ENCODE measurements around the gene HEXIM2. TPM values are rescaled to one million over a fixed set of nuclear protein-coding genes. Genes with fewer than 3 reads are reported as not detected.

HEXIM2 gene
- polyA plus RNA-seq, 1 donor (not counting 4 experiments of a cell fraction or from before 2014, with no cell fraction given): 2.3 TPM

- Histone ChIP-seq H3K79me2 (ENCODE audit: control insufficient read depth, insufficient read depth, low read length) (peaks cover 39% of the 10 kb centered on the region), H3K36me3 (ENCODE audit: control insufficient read depth in 2 of 2, extremely low read depth in 1 of 2, insufficient read depth in 2 of 2, low read length in 2 of 2) (peaks cover 7 to 15% of the 10 kb centered on the region in 2 experiments), H3K9me1 (ENCODE audit: control insufficient read depth, extremely low read depth, insufficient read depth, low read length) (no peaks in the 10 kb centered on the region), H3K4me1 (ENCODE audit: control insufficient read depth, extremely low read depth, insufficient read depth, low read length) (peaks cover 27% of the 10 kb centered on the region), H2AFZ (ENCODE audit: control insufficient read depth, low read length) (no peak overlapping the region), H3K4me3 (ENCODE audit: control insufficient read depth in 2 of 3, extremely low read depth in 1 of 3, insufficient read depth in 2 of 3, low read depth in 1 of 3, low read length in 3 of 3) (no peak overlapping the region), H3K4me2 (ENCODE audit: control insufficient read depth, extremely low read depth, insufficient read depth, low read depth, low read length) (no peak overlapping the region), H3K27me3 (ENCODE audit: control insufficient read depth, extremely low read depth, insufficient read depth, low read length) (no peaks in the 10 kb centered on the region), H4K20me1 (ENCODE audit: control insufficient read depth, extremely low read depth, insufficient read depth, low read length) (no peaks in the 10 kb centered on the region), H3K27ac (ENCODE audit: control insufficient read depth, insufficient read depth, low read length) (no peak overlapping the region), H3K9ac (ENCODE audit: control insufficient read depth, extremely low read depth, insufficient read depth, low read length) (no peak overlapping the region), H3K9me3 (ENCODE audit: control insufficient read depth, low read depth, low read length) (no peaks in the 10 kb centered on the region)
- dilution Hi-C loops (cut with MboI; ENCODE audit: extremely low pct_ligation_motif_present, low sequenced_read_pairs): no loop called here
- FAIRE-seq: no peak
- TF ChIP-seq CTCF (optimal IDR thresholded peaks at IDR 0.05 in 1 of 3, IDR thresholded peaks at IDR 0.05 in 1 of 3, conservative IDR thresholded peaks at IDR 0.05 in 1 of 3; ENCODE audit: extremely low read depth in 1 of 3, insufficient read depth in 2 of 3, low read length in 3 of 3) (no peak), EZH2 (IDR thresholded peaks at IDR 0.05; ENCODE audit: low read length) (no peak)
- DNase-seq (ENCODE audit: low read depth, low spot score): no peak
Observed at GRCh38 chr17:45121055-45121454, 40.6 kb upstream of the HEXIM2 start.

- H3K79me2 ChIP-seq (ENCODE audit: control insufficient read depth, insufficient read depth, low read length): peaks cover 46% of the 10 kb centered on the region
- TF ChIP-seq EZH2 (IDR thresholded peaks at IDR 0.05; ENCODE audit: low read length): no peak
- no peak for TF ChIP-seq CTCF (optimal IDR thresholded peaks at IDR 0.05 in 1 of 3, IDR thresholded peaks at IDR 0.05 in 1 of 3, conservative IDR thresholded peaks at IDR 0.05 in 1 of 3; ENCODE audit: extremely low read depth in 1 of 3, insufficient read depth in 2 of 3, low read length in 3 of 3)
- peaks cover 42% of the 10 kb centered on the region for H3K4me1 ChIP-seq (ENCODE audit: control insufficient read depth, extremely low read depth, insufficient read depth, low read length)
- H3K4me3 ChIP-seq (ENCODE audit: control insufficient read depth in 2 of 3, extremely low read depth in 1 of 3, insufficient read depth in 2 of 3, low read depth in 1 of 3, low read length in 3 of 3): no peak overlapping the region
- dilution Hi-C loops (cut with MboI; ENCODE audit: extremely low pct_ligation_motif_present, low sequenced_read_pairs): no loop called here
- DNase-seq (ENCODE audit: low read depth, low spot score): no peak
- no peak overlapping the region for H2AFZ ChIP-seq (ENCODE audit: control insufficient read depth, low read length)
- H3K4me2 ChIP-seq (ENCODE audit: control insufficient read depth, extremely low read depth, insufficient read depth, low read depth, low read length): peak overlapping the region; percentile 60
- peaks cover 4 to 7% of the 10 kb centered on the region in 2 experiments for H3K36me3 ChIP-seq (ENCODE audit: control insufficient read depth in 2 of 2, extremely low read depth in 1 of 2, insufficient read depth in 2 of 2, low read length in 2 of 2)
- no peaks in the 10 kb centered on the region for H3K27me3 ChIP-seq (ENCODE audit: control insufficient read depth, extremely low read depth, insufficient read depth, low read length)
- H3K9me1 ChIP-seq (ENCODE audit: control insufficient read depth, extremely low read depth, insufficient read depth, low read length): no peaks in the 10 kb centered on the region
- peak overlapping the region; percentile 91 for H3K27ac ChIP-seq (ENCODE audit: control insufficient read depth, insufficient read depth, low read length)
- no peak for FAIRE-seq
- H3K9ac ChIP-seq (ENCODE audit: control insufficient read depth, extremely low read depth, insufficient read depth, low read length): no peak overlapping the region
- H4K20me1 ChIP-seq (ENCODE audit: control insufficient read depth, extremely low read depth, insufficient read depth, low read length): no peaks in the 10 kb centered on the region
- no peaks in the 10 kb centered on the region for H3K9me3 ChIP-seq (ENCODE audit: control insufficient read depth, low read depth, low read length)
Observed at GRCh38 chr17:45123076-45123770, 38.5 kb upstream of the HEXIM2 start.
